Parathyroid adenoma (tissue), 2 donors: ENCODE data around the gene NRIP2.

ENCODE experiments used
- H2AFZ ChIP-seq: fragments of 300-600 bp; sonication (generic); one replicate; pipeline ENCODE4 v1.7.0; 2017; ENCODE audit warnings: antibody characterized with exemption, mild to moderate bottlenecking
- H3K27ac ChIP-seq: fragments of 300-600 bp; sonication (generic); one replicate; pipeline ENCODE4 v1.7.0; 2017
- H3K27me3 ChIP-seq: fragments of 300-600 bp; sonication (generic); one replicate; pipeline ENCODE4 v1.7.0; 2017; ENCODE audit warnings: low read length; ENCODE audit not compliant: control insufficient read depth, insufficient read depth
- H3K36me3 ChIP-seq: fragments of 300-600 bp; sonication (generic); one replicate; pipeline ENCODE4 v1.7.0; 2017; ENCODE audit warnings: low read length; ENCODE audit not compliant: control insufficient read depth, insufficient read depth
- H3K4me1 ChIP-seq: fragments of 300-600 bp; sonication (generic); one replicate; pipeline ENCODE4 v1.7.0; 2017; ENCODE audit warnings: control low read depth
- H3K4me2 ChIP-seq: fragments of 300-600 bp; sonication (generic); one replicate; pipeline ENCODE4 v1.7.0; 2017; ENCODE audit warnings: low read length
- H3K4me3 ChIP-seq: fragments of 300-600 bp; sonication (generic); one replicate; pipeline ENCODE4 v1.7.0; 2017; ENCODE audit warnings: low read depth, low read length
- H3K79me2 ChIP-seq: fragments of 300-600 bp; sonication (generic); one replicate; pipeline ENCODE4 v1.7.0; 2017; ENCODE audit warnings: control low read depth
- H3K9ac ChIP-seq: fragments of 300-600 bp; sonication (generic); one replicate; pipeline ENCODE4 v1.7.0; 2017; ENCODE audit warnings: mild to moderate bottlenecking
- H3K9me3 ChIP-seq: fragments of 300-600 bp; sonication (generic); one replicate; pipeline ENCODE4 v1.7.0; 2017; ENCODE audit warnings: low read length; ENCODE audit not compliant: control insufficient read depth
- CTCF ChIP-seq: fragments of 300-600 bp; sonication (generic); IDR thresholded peaks from one replicate; pipeline ENCODE4 v1.7.0; 2017; ENCODE audit warnings: antibody characterized with exemption, mild to moderate bottlenecking
- donor health status: primary hyperparathyroidism.

The NRIP2 gene

GRCh38 chr12:2793561-2793960, 41.3 kb downstream of the NRIP2 start:
- Histone ChIP-seq H3K4me3 (peak overlapping the region; percentile 72), H3K4me1 (peaks cover 14% of the 10 kb centered on the region), H3K27ac (no peak overlapping the region), H2AFZ (no peak overlapping the region), H3K9ac (no peak overlapping the region), H3K9me3 (no peaks in the 10 kb centered on the region), H3K4me2 (no peak overlapping the region), H3K27me3 (no peaks in the 10 kb centered on the region), H3K79me2 (peaks cover 8% of the 10 kb centered on the region), H3K36me3 (no peaks in the 10 kb centered on the region)
- no peak for TF ChIP-seq CTCF

- peaks cover 14% of the 10 kb centered on the region for H3K4me1 ChIP-seq
- H3K9me3 ChIP-seq: no peaks in the 10 kb centered on the region
- H3K27ac ChIP-seq: no peak overlapping the region
- H3K4me2 ChIP-seq: no peak overlapping the region
- H3K36me3 ChIP-seq: no peaks in the 10 kb centered on the region
- H3K4me3 ChIP-seq: no peak overlapping the region
- no peak for TF ChIP-seq CTCF
- H3K9ac ChIP-seq: no peak overlapping the region
- no peak overlapping the region for H2AFZ ChIP-seq
- peaks cover 8% of the 10 kb centered on the region for H3K79me2 ChIP-seq
- no peaks in the 10 kb centered on the region for H3K27me3 ChIP-seq
Observed at GRCh38 chr12:2792671-2793500, 41.9 kb downstream of the NRIP2 start.

GRCh38 chr12:2791089-2791488, 43.7 kb downstream of the NRIP2 start:
- no peaks in the 10 kb centered on the region for H3K36me3 ChIP-seq
- no peak overlapping the region for H3K27ac ChIP-seq
- TF ChIP-seq CTCF: no peak
- no peak overlapping the region for H2AFZ ChIP-seq
- no peaks in the 10 kb centered on the region for H3K27me3 ChIP-seq
- H3K9ac ChIP-seq: no peak overlapping the region
- H3K79me2 ChIP-seq: no peaks in the 10 kb centered on the region
- no peak overlapping the region for H3K4me2 ChIP-seq
- H3K4me3 ChIP-seq: no peak overlapping the region
- no peaks in the 10 kb centered on the region for H3K4me1 ChIP-seq
- H3K9me3 ChIP-seq: no peaks in the 10 kb centered on the region

GRCh38 chr12:2785017-2785416, 49.8 kb downstream of the NRIP2 start:
- Histone ChIP-seq H3K36me3 (no peaks in the 10 kb centered on the region), H3K4me2 (no peak overlapping the region), H3K79me2 (no peaks in the 10 kb centered on the region), H3K4me1 (no peaks in the 10 kb centered on the region), H3K9me3 (no peaks in the 10 kb centered on the region), H3K27me3 (no peaks in the 10 kb centered on the region), H2AFZ (no peak overlapping the region), H3K4me3 (no peak overlapping the region), H3K27ac (no peak overlapping the region), H3K9ac (no peak overlapping the region)
- no peak for TF ChIP-seq CTCF
